H1 (cell line): ENCODE measurements around the gene MESD. TPM values are rescaled to one million over a fixed set of nuclear protein-coding genes. Genes with fewer than 3 reads are reported as not detected.
"Not testable (repeated sequence)": the region's sequence is repeated elsewhere in the genome, so short reads cannot be mapped to it uniquely, and the experiment has no call there.

ENCODE experiments used
- CTCF ChIA-PET: fragments of 300-600 bp; sonication (Branson Sonifier 250); formaldehyde crosslinking; loops from one replicate; lab custom pipeline; 2021; ENCODE audit not compliant: partially characterized antibody; lab: Charles Lee
- POLR2A ChIA-PET: fragments of 300-600 bp; sonication (Branson Sonifier 250); formaldehyde crosslinking; loops from one replicate; lab custom pipeline; 2021; ENCODE audit warnings: inconsistent platforms; ENCODE audit not compliant: partially characterized antibody; lab: Charles Lee
- DNase-seq, 2 experiments: peaks; one replicate each; pipeline versions ENCODE4 v3.0.0 to v3.0.0-alpha.2; 2010 to 2022; ENCODE audit warnings: low spot score in 2 of 2, low read depth in 1 of 2, mixed read lengths in 1 of 2
- FAIRE-seq: peaks from 2 replicates; lab custom pipeline; 2011; peaks lifted over from hg19 to GRCh38; lab: Jason Lieb, UNC
- H2AFZ ChIP-seq: 2 replicates; pipeline ENCODE4 v1.8.1; 2012; ENCODE audit warnings: low read length, inconsistent platforms
- H2AK5ac ChIP-seq: 2 replicates; pipeline ENCODE4 v1.6.1; 2013; ENCODE audit warnings: low read depth, low read length
- H2BK120ac ChIP-seq: replicated peaks from 2 replicates; pipeline ENCODE3; 2013; ENCODE audit warnings: low read depth, low read length, inconsistent platforms
- H2BK12ac ChIP-seq: 2 replicates; pipeline ENCODE4 v1.6.1; 2013; ENCODE audit warnings: low read depth, low read length
- H2BK15ac ChIP-seq: 2 replicates; pipeline ENCODE4 v1.6.1; 2013; ENCODE audit warnings: low read length
- H2BK20ac ChIP-seq: 2 replicates; pipeline ENCODE4 v1.6.1; 2013; ENCODE audit warnings: low read length
- H2BK5ac ChIP-seq: 2 replicates; pipeline ENCODE4 v1.6.1; 2013; ENCODE audit warnings: low read depth, low read length
- H3K14ac ChIP-seq: 2 replicates; pipeline ENCODE4 v1.6.1; 2013; ENCODE audit warnings: inconsistent platforms; ENCODE audit not compliant: insufficient read length
- H3K18ac ChIP-seq: 2 replicates; pipeline ENCODE4 v1.6.1; 2013; ENCODE audit warnings: low read length; ENCODE audit errors: extremely low read depth
- H3K23ac ChIP-seq: 2 replicates; pipeline ENCODE4 v1.6.1; 2013; ENCODE audit warnings: inconsistent platforms; ENCODE audit not compliant: insufficient read length
- H3K23me2 ChIP-seq: 2 replicates; pipeline ENCODE4 v1.6.1; 2013; ENCODE audit warnings: low read depth, low read length
- H3K27ac ChIP-seq: 2 replicates; pipeline ENCODE4 v1.6.1; 2011; ENCODE audit warnings: low read depth, low read length, inconsistent platforms
- H3K27me3 ChIP-seq, 4 experiments: replicated peaks in 1 of 4; 1 replicate in 1 of 4; 2 replicates in 3 of 4; pipeline versions ENCODE4 v1.6.1 to v1.8.1; 2011 to 2013; ENCODE audit warnings: low read length in 3 of 4, mild to moderate bottlenecking in 3 of 4, inconsistent platforms in 2 of 4, mixed read lengths in 2 of 4, moderate library complexity in 1 of 4; ENCODE audit not compliant: control insufficient read depth in 3 of 4, insufficient read depth in 3 of 4; ENCODE audit errors: extremely low read depth in 1 of 4
- H3K36me3 ChIP-seq, 4 experiments: 2 replicates each; pipeline versions ENCODE4 v1.6.1 to v1.8.1; 2011 to 2013; ENCODE audit warnings: mild to moderate bottlenecking in 4 of 4, low read length in 3 of 4, moderate library complexity in 2 of 4, control low read depth in 1 of 4, inconsistent platforms in 1 of 4; ENCODE audit not compliant: insufficient read depth in 4 of 4, control insufficient read depth in 2 of 4
- H3K4ac ChIP-seq: replicated peaks from 2 replicates; pipeline ENCODE3; 2013; ENCODE audit warnings: low read length, low read depth, mixed read lengths, inconsistent platforms; ENCODE audit not compliant: insufficient read length
- H3K4me1 ChIP-seq, 4 experiments: replicated peaks in 1 of 4; 1 replicate in 1 of 4; 2 replicates in 3 of 4; pipeline versions ENCODE4 v1.6.1 to v1.8.1; 2011 to 2013; ENCODE audit warnings: low read length in 3 of 4, inconsistent platforms in 2 of 4, mixed read lengths in 1 of 4; ENCODE audit not compliant: insufficient read depth in 4 of 4, control insufficient read depth in 3 of 4
- H3K4me2 ChIP-seq, 2 experiments: 2 replicates each; pipeline versions ENCODE4 v1.6.1 to v1.8.1; 2011 to 2013; ENCODE audit warnings: low read depth in 2 of 2, low read length in 2 of 2, control low read depth in 1 of 2, inconsistent platforms in 1 of 2, mild to moderate bottlenecking in 1 of 2; ENCODE audit not compliant: insufficient read depth in 1 of 2
- H3K4me3 ChIP-seq, 4 experiments: fragments of 200-600, 300-600 bp in 1 of 4; sonication (generic), shearing (Covaris generic), sonication (Bioruptor Twin) in 1 of 4; 2 replicates each; pipeline versions ENCODE4 v1.5.1 to v1.8.1; 2011 to 2016; ENCODE audit warnings: low read length in 4 of 4, low read depth in 3 of 4, control low read depth in 2 of 4, inconsistent platforms in 2 of 4, mild to moderate bottlenecking in 2 of 4, mixed read lengths in 1 of 4, moderate library complexity in 1 of 4; ENCODE audit not compliant: insufficient read depth in 2 of 4; ENCODE audit errors: extremely low read depth in 1 of 4
- H3K56ac ChIP-seq: replicated peaks from 2 replicates; pipeline ENCODE3; 2013; ENCODE audit warnings: low read depth, mild to moderate bottlenecking, mixed read lengths, low read length, inconsistent platforms; ENCODE audit not compliant: insufficient read length
- H3K79me1 ChIP-seq: 2 replicates; pipeline ENCODE4 v1.6.1; 2013; ENCODE audit warnings: low read depth, low read length, control low read depth
- H3K79me2 ChIP-seq, 2 experiments: 2 replicates each; pipeline versions ENCODE4 v1.6.1 to v1.8.1; 2012 to 2013; ENCODE audit warnings: low read length in 2 of 2, mild to moderate bottlenecking in 2 of 2, inconsistent platforms in 1 of 2; ENCODE audit not compliant: insufficient read depth in 2 of 2, control insufficient read depth in 1 of 2
- H3K9ac ChIP-seq, 4 experiments: replicated peaks in 1 of 4; 1 replicate in 1 of 4; 2 replicates in 3 of 4; pipeline versions ENCODE4 v1.6.1 to v1.8.1; 2011 to 2013; ENCODE audit warnings: low read depth in 3 of 4, low read length in 3 of 4, control low read depth in 2 of 4, mild to moderate bottlenecking in 2 of 4, moderate library complexity in 2 of 4, inconsistent platforms in 1 of 4; ENCODE audit errors: extremely low read depth in 1 of 4
- H3K9me3 ChIP-seq, 2 experiments: 2 replicates each; pipeline versions ENCODE4 v1.6.1 to v1.8.1; 2012 to 2013; ENCODE audit warnings: mild to moderate bottlenecking in 2 of 2, moderate library complexity in 2 of 2, control low read depth in 1 of 2, inconsistent platforms in 1 of 2, low read depth in 1 of 2, low read length in 1 of 2, mixed read lengths in 1 of 2; ENCODE audit not compliant: insufficient read depth in 2 of 2
- H4K20me1 ChIP-seq, 2 experiments: replicated peaks in 1 of 2; 2 replicates each; pipeline versions ENCODE3 to v1.8.1; 2011 to 2013; ENCODE audit warnings: inconsistent platforms in 2 of 2, low read length in 2 of 2, mild to moderate bottlenecking in 1 of 2; ENCODE audit not compliant: insufficient read depth in 2 of 2, control insufficient read depth in 1 of 2
- H4K5ac ChIP-seq: 2 replicates; pipeline ENCODE4 v1.6.1; 2013; ENCODE audit warnings: low read length, low read depth, mixed read lengths, inconsistent platforms; ENCODE audit not compliant: insufficient read length
- H4K8ac ChIP-seq: 2 replicates; pipeline ENCODE4 v1.8.0; 2013; ENCODE audit warnings: mild to moderate bottlenecking, moderate library complexity, low read length, inconsistent platforms; ENCODE audit not compliant: insufficient read depth; ENCODE audit errors: extremely low read depth
- H4K91ac ChIP-seq: replicated peaks from 2 replicates; pipeline ENCODE3; 2013; ENCODE audit warnings: low read length, mixed read lengths, inconsistent platforms; ENCODE audit not compliant: insufficient read length
- FOSL1 ChIP-seq: IDR thresholded peaks from 2 replicates; pipeline ENCODE4 v1.6.1; 2011; ENCODE audit warnings: mild to moderate bottlenecking, low read depth, low read length, moderate library complexity; ENCODE audit not compliant: insufficient read depth
- RBBP5 ChIP-seq: IDR thresholded peaks from 2 replicates; pipeline ENCODE4 v1.7.1; 2012; ENCODE audit warnings: low read depth, mild to moderate bottlenecking, inconsistent platforms, low read length, moderate library complexity, borderline replicate concordance
- RXRA ChIP-seq: IDR thresholded peaks from 2 replicates; pipeline ENCODE4 v1.6.1; 2011; ENCODE audit warnings: low read depth, mild to moderate bottlenecking, low read length, moderate library complexity; ENCODE audit not compliant: insufficient read depth
- WGBS, 2 experiments: shearing (Covaris generic) in 1 of 2; methylation state at CpG; one replicate each; pipeline versions ENCODE4 v1.1.6 to v1.1.7; 2013 to 2015; ENCODE audit warnings: low lambda C conversion rate in 2 of 2, mixed read lengths in 2 of 2, inconsistent platforms in 1 of 2, low coverage in 1 of 2, missing lambda C conversion rate in 1 of 2; ENCODE audit not compliant: insufficient replicate concordance in 2 of 2, insufficient coverage in 1 of 2, insufficient read length in 1 of 2; ENCODE audit errors: extremely low coverage in 1 of 2, missing lambda C conversion rate in 1 of 2; 5-methylcytosine and 5-hydroxymethylcytosine counted together
- polyA plus RNA-seq, 7 experiments: library from polyadenylated mRNA; depleted of rRNA in 3 of 7; stranded (reverse) in 5 of 7; unstranded in 2 of 7; fragments of >200 nt in 5 of 7; fragments of 200-250 nt in 2 of 7; gene quantifications; 1 replicate in 5 of 7; 2 replicates in 1 of 7; 4 replicates in 1 of 7; pipeline versions ENCODE4 v1.2.1 to v1.2.3, GENCODE V29; 2011 to 2013; ENCODE audit warnings: missing spikeins in 2 of 7, mixed read lengths in 2 of 7
- total RNA-seq: library from RNA; stranded (reverse); fragmentation: NEBNext Ultra II Directional; extraction: Animal tissue kit (Norgen Biotek cat#: 25700); gene quantifications from 2 replicates; pipeline ENCODE4 v1.2.1, GENCODE V29; 2021

MESD gene
- total and polyA plus RNA-seq, 2 of the 8 experiments (the other 6 are each of a cell fraction or from before 2014, with no cell fraction given): 11.0 to 28.3 TPM

GRCh38 chr15:80957556-80957955 lies 32.1 kb downstream of the MESD start (continued):
- TF ChIP-seq FOSL1 (no peak), RBBP5 (no peak), RXRA (no peak)

DNA sequence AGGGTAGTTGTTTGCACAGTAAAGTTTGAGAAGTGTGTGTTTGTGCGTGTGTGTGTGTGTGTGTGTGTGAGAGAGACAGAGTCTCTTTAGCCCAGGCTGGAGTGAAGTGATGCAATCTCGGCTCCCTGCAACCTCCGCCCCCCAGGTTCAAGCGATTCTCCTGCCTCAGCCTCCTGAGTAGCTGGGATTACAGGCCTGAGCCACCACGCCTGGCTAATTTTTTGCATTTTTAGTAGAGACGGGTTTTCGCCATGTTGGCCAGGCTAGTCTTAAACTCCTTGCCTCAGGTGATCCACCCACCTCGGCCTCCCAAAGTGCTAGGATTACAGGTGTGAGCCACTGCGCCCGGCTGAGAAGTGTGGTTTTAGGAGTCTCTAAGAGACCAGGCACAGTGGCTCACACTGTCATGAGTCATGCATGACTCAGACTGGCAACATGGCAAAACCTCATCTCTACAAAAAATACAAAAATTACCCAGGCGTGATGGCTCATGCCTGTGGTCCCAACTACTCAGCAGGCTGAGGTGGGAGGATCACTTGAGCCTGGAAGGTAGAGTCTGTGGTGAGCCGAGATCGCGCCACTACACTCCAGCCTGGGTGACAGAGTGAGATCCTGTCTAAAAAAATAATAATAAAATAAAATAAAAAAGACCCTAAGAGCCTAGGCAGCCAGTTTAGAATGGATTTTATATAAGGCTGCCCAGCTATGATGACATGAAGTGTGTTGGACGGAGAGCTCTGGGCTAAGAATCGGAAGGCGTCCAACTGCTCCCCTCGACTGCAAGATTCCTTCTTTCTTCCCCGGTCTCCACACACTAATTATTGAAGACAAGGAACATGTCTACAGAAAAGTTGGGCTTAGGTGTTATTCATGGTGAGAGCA lies 33.8 kb downstream of the MESD start:
- H2BK20ac ChIP-seq, H2BK120ac ChIP-seq, H4K5ac ChIP-seq, H2AFZ ChIP-seq, DNase-seq, H3K79me2 ChIP-seq, H2BK5ac ChIP-seq, H3K23ac ChIP-seq, H3K36me3 ChIP-seq, H3K79me1 ChIP-seq, H4K20me1 ChIP-seq, H3K4me2 ChIP-seq, H3K23me2 ChIP-seq, H3K18ac ChIP-seq, H3K27me3 ChIP-seq, H3K4me3 ChIP-seq, H2AK5ac ChIP-seq, H4K91ac ChIP-seq, H2BK12ac ChIP-seq, H3K9me3 ChIP-seq, H4K8ac ChIP-seq, H3K27ac ChIP-seq, FAIRE-seq, H2BK15ac ChIP-seq, H3K4ac ChIP-seq, H3K56ac ChIP-seq, H3K9ac ChIP-seq, H3K14ac ChIP-seq: not testable (repeated sequence)
- WGBS, 2 experiments: 92% methylated on average over 19 of the region's 19 CpGs; no CpG with 5 or more reads in 1 of the 2 experiments
- peaks cover 0 to 16% (median 6%) of the 10 kb centered on the region in 4 experiments; a peak in 5 of 7 replicates for H3K4me1 ChIP-seq
- ChIA-PET POLR2A (interaction anchor here (1.2 to 1.6 kb wide), 2 partner anchors 13 to 16 kb away, joined by 4 to 5 read pairs; no protein-coding TSS in a partner anchor), CTCF (interaction anchor here (0.5 to 9.0 kb wide), 11 partner anchors 14 to 319 kb away, joined by 3 to 71 read pairs (median 3); partner anchors contain the start of gene CEMIP)
